Stimulated activated CD4-positive, alpha-beta T cell treated with anti-CD3 and anti-CD28 coated beads, TNF-alpha, amount 100 ng/mL, for 24 hours (primary cell): Measurements from ENCODE around the gene VPS52.
A peak's percentile ranks its signal among the peaks of the same experiment; 100 is the strongest.

ENCODE experiments used
- DNase-seq, 3 experiments: peaks; one replicate each; pipeline ENCODE4 v3.0.0-alpha.2; 2020; ENCODE audit warnings: low read depth in 3 of 3

Gene VPS52

GRCh38 chr6:33209856-33210255, 61.8 kb downstream of the VPS52 start:
- no peak for DNase-seq

- peak; percentile 70 to 84 (median 71) for DNase-seq
Observed at GRCh38 chr6:33208091-33208967, 63.3 kb downstream of the VPS52 start, which contains the start of gene RING1. RING1 (plus strand) TSS chr6:33208500; CDS start chr6:33208823, 323 bp downstream.

GRCh38 chr6:33207552-33208090, 64.1 kb downstream of the VPS52 start:
- DNase-seq: no peak

- DNase-seq: no peak
Observed at GRCh38 chr6:33206864-33207551, 64.7 kb downstream of the VPS52 start.

- DNase-seq: no peak
Observed at GRCh38 chr6:33206027-33206863, 65.4 kb downstream of the VPS52 start.

GRCh38 chr6:33205191-33206026, 66.3 kb downstream of the VPS52 start:
- DNase-seq: peak in 1 of 3 experiments; percentile 49

- DNase-seq: peak; percentile 86 to 95 (median 88)
Observed at GRCh38 chr6:33204415-33205190, 67.1 kb downstream of the VPS52 start, which contains the start of gene HSD17B8. HSD17B8 (plus strand) TSS chr6:33204655; CDS start chr6:33204669, 14 bp downstream.

GRCh38 chr6:33204165-33204414, 67.6 kb downstream of the VPS52 start:
- DNase-seq: no peak

GRCh38 chr6:33203443-33204164, 68.1 kb downstream of the VPS52 start:
- DNase-seq: no peak

GRCh38 chr6:33202799-33203198, 68.9 kb downstream of the VPS52 start:
- DNase-seq: no peak

- DNase-seq: no peak
Observed at GRCh38 chr6:33201935-33202334, 69.7 kb downstream of the VPS52 start.

GRCh38 chr6:33201147-33201545, 70.5 kb downstream of the VPS52 start:
- DNase-seq: no peak
